ENCODE data around the gene FCMR. TPM values are rescaled to one million over a fixed set of nuclear protein-coding genes. Genes with fewer than 3 reads are reported as not detected.

Gene FCMR
- total and polyA plus RNA-seq, 2 experiments from 2014 or later = 0.84 TPM; not detected in 1

- Histone ChIP-seq H3K4me2 (no peak overlapping the region), H4K20me1 (replicated peaks; ENCODE audit: insufficient read depth) (no peaks in the 10 kb centered on the region), H3K79me2 (replicated peaks; ENCODE audit: insufficient read depth) (no peaks in the 10 kb centered on the region), H2AFZ (no peak overlapping the region), H3K27ac (ENCODE audit: low read depth) (no peak overlapping the region), H3F3A (replicated peaks; ENCODE audit: low read depth) (no peaks in the 10 kb centered on the region), H3K9me2 (ENCODE audit: insufficient read depth) (no peaks in the 10 kb centered on the region), H3K27me3 (ENCODE audit: insufficient read depth) (no peaks in the 10 kb centered on the region), H3K4me3 (no peak overlapping the region), H3K36me3 (ENCODE audit: insufficient read depth) (no peaks in the 10 kb centered on the region), H3K4me1 (ENCODE audit: insufficient read depth) (no peaks in the 10 kb centered on the region)
- TF ChIP-seq JUNB (IDR thresholded peaks at IDR 0.05; ENCODE audit: unreplicated experiment) (no peak), POLR2AphosphoS5 (IDR thresholded peaks at IDR 0.05; ENCODE audit: low read depth) (no peak), CREB1 (CRISPR knock-in tag; IDR thresholded peaks at IDR 0.05; ENCODE audit: low read depth) (no peak), REST (IDR thresholded peaks at IDR 0.05; ENCODE audit: unreplicated experiment) (no peak), EZH2 (IDR thresholded peaks at IDR 0.05; ENCODE audit: low read depth, unreplicated experiment) (no peak), ZNF114 (CRISPR knock-in tag; IDR thresholded peaks at IDR 0.05) (no peak), CTCF (conservative IDR thresholded peaks at IDR 0.05; ENCODE audit: low read depth in 2 of 2) (no peak), ZNF462 (CRISPR knock-in tag; IDR thresholded peaks at IDR 0.05) (no peak), ZNF331 (CRISPR knock-in tag; IDR thresholded peaks at IDR 0.05; ENCODE audit: low read depth) (no peak), EZH2phosphoT487 (IDR thresholded peaks at IDR 0.05; ENCODE audit: unreplicated experiment) (no peak), STAT1 (IDR thresholded peaks at IDR 0.05; ENCODE audit: unreplicated experiment) (no peak), NANOG (IDR thresholded peaks at IDR 0.05; ENCODE audit: borderline replicate concordance) (no peak)
- TF ChIP-seq, protein P1, sequence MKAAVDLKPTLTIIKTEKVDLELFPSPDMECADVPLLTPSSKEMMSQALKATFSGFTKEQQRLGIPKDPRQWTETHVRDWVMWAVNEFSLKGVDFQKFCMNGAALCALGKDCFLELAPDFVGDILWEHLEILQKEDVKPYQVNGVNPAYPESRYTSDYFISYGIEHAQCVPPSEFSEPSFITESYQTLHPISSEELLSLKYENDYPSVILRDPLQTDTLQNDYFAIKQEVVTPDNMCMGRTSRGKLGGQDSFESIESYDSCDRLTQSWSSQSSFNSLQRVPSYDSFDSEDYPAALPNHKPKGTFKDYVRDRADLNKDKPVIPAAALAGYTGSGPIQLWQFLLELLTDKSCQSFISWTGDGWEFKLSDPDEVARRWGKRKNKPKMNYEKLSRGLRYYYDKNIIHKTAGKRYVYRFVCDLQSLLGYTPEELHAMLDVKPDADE (IDR thresholded peaks at IDR 0.05) = no peak
- Mint-ChIP-seq H3K27ac (no peak overlapping the region), H3K4me3 (no peak overlapping the region), H3K4me1 (no peaks in the 10 kb centered on the region), H3K27me3 (ENCODE audit: insufficient read depth, low read depth, poor library complexity) (peaks cover 1% of the 10 kb centered on the region), H3K36me3 (ENCODE audit: low read depth) (no peaks in the 10 kb centered on the region), H3K9me3 (no peaks in the 10 kb centered on the region)
- no peak for ATAC-seq
- DNase-seq (ENCODE audit: low spot score) = no peak
Measured at GRCh38 chr1:206937425-206937824, 15.7 kb upstream of the FCMR start.
